Measurements from ENCODE around the gene MYO18A. TPM values are rescaled to one million over a fixed set of nuclear protein-coding genes. Genes with fewer than 3 reads are reported as not detected.
"Not testable (repeated sequence)": the region's sequence is repeated elsewhere in the genome, so short reads cannot be mapped to it uniquely, and the experiment has no call there.

The MYO18A gene
- total RNA-seq, 1 experiment from 2014 or later: 21.4 TPM

DNA sequence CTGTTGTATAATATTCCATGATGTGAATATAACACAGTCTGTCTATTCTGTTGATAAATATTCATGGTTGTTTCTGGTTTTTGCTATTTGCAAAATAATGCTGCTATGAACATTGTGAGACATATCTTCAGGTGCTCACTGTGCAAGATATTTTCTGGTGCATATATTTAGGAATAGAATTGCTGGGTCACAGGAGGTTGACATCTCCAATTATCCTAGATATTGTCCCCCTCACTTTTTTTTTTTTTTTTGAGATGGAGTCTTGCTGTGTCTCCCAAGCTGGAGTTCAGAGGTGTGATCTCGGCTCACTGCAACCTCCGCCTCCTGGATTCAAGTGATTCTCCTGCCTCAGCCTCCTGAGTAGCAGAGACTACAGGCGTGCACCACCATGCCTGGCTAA lies 14.5 kb upstream of the MYO18A start:
- DNase-seq (ENCODE audit: low read depth): no peak

GRCh38 chr17:29193146-29193545 lies 12.9 kb upstream of the MYO18A start:
- DNase-seq (ENCODE audit: low read depth): no peak

- DNase-seq (ENCODE audit: low read depth): no peak
Observed at GRCh38 chr17:29190592-29191207, 10.5 kb upstream of the MYO18A start.

GRCh38 chr17:29190039-29190438 lies 9.8 kb upstream of the MYO18A start:
- DNase-seq (ENCODE audit: low read depth): no peak

DNA sequence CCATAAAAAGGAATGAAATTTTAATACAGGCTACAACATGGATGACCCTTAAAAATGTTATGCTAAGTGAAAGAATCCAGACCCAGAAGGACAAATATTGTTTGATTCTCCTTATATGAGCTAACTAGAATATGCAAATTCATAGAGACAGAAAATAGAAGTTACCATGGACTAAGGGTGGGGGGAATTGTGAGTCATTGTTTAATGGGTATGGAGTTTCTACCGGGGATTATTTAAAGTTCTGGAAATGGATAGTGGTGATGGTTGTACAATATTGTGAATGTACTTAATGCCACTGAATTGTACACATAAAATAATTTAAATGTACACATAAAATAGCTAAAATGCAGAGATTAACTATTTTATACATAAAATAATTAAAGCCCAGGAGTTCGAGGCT lies 9.2 kb upstream of the MYO18A start:
- DNase-seq (ENCODE audit: low read depth): no peak

- DNase-seq (ENCODE audit: low read depth): no peak
Observed at GRCh38 chr17:29181226-29181625, 1.0 kb upstream of the MYO18A start.

- no peak for DNase-seq (ENCODE audit: low read depth)
Observed at GRCh38 chr17:29180788-29181160, 576 bp upstream of the MYO18A start.

- no peak for DNase-seq (ENCODE audit: low read depth)
Observed at GRCh38 chr17:29179232-29180033, 765 bp downstream of the MYO18A start.

GRCh38 chr17:29178750-29179231 lies 1.4 kb downstream of the MYO18A start:
- DNase-seq (ENCODE audit: low read depth): no peak

DNA sequence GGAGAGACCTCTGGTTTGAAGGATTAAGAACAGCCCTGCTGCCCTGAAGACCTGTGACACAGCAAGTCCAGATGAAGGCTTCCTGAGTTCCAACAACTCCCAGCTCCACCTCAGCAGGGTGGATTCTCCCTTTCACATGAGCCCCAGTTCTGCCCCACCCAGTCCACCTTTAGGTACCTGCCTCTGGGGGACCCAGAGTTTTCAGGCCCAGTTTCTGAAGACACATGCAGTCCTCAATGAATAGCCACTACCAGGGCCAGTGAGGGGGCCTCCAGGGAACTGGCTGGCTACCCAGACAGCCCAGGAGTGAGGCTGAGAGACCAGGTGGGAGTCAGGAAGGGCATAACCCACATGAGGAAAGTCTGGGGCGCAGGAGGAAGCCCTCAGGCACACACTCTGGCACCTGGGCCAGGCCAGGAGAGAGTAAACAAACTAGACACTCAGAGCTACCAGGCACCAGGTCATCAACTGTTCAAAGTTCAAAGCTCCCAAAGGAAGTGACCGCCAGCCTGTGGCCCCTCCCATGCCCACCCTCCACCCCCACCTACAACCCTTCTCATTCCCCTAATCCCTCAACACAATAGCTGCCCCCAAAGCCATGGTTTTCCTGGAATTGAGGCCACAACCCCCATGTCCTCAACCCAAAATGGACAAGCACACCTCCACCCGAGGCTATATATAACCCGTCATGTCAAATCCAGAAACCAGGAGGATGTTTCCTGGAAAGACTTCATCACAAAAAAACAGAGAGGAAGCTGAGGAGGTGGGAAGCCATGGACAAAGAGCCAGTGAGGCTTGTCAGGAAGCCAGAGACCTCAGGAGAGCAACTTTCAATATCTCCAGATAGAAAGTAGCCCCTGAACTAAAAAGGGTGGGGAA lies 2.1 kb downstream of the MYO18A start:
- DNase-seq (ENCODE audit: low read depth): no peak

DNA sequence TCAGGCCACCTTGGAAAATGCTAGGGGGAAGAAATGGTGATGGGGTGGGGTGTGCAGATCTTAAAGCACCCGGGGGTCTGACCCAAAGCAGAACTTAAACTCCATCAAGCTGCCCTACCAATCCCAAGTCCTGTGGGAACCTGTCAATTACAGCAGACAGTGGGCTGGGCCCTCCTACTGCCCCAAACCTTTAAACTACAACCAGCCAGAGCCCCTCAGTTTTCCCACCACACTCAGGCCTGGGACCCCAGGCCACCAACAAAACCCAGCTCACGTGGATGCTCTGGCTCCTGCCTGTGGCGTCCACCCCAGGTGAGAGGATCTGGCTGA lies 2.7 kb downstream of the MYO18A start:
- no peak for DNase-seq (ENCODE audit: low read depth)

DNA sequence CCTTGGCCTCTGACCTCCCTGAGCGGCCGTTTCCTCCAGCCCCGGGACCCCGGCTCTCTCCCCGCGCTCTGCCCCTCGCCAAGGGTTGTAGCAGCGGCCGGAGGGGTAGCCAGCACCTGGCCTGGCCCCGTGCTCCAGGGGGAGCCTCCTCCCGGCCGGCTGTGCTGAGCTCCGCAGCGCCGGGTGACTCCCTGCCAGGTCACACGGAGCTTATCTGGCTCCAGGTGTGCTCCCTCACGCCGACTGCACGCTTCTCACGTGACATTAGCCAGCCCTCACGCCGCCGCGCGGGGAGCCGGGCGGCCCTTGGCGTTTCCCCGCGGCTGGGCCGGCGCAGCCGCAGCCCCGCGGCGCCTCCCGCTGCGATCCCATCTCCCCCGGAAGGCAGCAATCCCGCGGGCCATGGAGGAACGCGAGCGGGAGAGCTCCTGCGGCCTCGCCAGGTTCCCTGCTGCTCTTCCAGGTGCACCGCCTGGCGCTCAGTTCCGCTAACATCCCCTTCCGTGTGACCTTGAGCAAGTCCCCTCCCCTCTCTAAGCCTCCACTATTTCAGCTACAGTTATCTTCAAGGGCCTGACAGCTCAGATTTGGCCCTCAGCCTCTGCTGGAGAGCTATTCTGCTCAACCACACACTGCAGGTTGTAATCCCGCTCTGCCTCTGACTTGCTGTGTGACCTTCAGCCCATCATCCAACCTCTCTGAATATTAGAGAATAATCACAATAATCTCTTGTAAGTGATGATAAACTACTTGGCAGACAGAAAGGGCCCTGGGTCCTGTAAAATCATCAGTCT lies 3.4 kb downstream of the MYO18A start:
- peak; percentile 35 for DNase-seq (ENCODE audit: low read depth)

DNA sequence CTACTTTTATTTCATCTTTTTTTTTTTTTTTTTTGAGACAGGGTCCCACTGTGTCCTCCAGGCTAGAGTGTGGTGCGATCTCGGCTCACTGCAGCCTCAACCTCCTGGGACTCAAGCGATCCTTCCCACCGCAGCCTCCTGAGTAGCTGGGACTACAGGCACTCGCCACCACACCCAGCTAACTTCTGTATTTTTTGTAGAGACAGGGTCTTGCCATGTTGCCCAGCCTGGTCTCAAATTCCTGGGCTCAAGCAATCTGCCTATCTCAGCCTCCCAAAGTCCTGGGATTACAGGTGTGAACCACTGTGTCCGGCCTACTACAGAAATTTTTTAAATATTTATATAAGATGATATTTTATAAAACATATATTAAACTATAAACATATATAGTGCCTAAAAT lies 4.8 kb downstream of the MYO18A start:
- no peak for DNase-seq (ENCODE audit: low read depth)

DNA sequence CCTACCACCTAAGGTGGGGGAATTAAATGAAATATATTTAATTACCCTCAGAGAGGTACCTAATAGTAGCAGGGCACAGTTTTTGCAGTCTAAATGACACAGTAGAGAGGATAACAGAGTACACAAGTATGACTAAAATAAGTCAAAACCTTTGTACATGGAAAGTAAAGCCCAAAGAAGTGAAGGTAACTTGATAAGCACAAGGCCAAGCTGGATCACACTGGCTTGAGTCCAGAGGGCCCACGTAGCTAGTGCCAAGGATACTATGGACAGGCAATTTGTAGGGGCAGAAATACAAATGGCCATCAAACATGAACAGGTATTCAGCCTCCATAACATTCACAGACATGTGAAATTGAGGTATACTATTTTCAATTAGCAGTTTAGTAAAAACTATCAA lies 7.6 kb downstream of the MYO18A start:
- DNase-seq (ENCODE audit: low read depth): no peak

DNA sequence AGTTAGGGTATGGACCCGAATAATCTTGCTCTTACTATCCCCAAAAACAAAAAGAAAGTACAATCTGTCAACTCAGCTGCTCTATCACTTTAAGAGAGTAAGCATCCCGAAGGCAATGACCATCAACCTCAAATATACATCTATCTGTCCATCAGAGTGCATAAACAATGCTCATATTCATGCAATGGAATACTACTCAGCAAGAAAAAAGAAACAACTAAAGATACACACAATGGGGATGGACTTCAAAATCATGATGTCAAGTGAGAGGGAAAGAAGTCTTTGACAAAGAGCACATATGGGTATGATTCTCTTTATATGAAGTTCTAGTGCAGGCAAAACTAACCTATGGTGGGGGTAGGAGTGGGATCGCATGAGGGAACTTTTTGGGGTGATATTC lies 9.5 kb downstream of the MYO18A start:
- DNase-seq (ENCODE audit: low read depth): no peak

DNA sequence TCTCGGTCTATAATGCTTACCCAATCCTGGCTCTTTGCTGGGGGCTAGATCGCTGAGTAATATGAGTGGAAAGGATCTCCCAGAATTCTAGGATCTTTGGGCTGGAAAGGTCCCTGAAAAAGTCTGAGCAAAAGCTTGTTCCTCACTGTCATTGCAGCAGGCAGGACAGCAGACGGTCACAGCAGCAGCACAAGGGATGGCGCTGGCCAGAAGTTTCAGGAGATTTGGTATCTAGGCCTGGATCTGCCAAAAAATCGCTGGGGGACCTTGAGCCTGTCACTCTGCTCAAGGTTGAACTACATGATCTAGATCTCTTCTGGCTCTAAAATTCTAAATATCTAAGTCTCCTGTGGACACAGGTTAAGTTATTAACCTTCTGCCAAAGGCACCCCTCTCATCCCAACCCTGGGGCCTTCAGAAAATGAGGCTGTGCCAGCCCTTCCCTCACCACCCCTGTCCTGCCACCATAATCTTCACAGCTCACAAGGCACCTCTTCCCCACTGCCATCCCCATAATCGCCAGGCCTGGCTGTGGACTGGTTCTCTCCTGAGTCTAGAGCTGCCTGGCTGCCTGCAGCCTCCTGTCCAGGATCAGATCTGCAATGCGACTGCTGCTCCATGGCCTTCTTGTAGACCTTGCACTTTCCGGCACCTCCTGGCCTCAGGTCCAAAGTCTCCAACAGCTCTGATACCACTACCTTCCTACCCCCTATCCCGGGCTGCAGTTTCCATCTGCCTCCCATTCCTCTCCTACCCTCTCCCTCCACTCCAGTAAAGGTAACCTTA lies 10.2 kb downstream of the MYO18A start:
- DNase-seq (ENCODE audit: low read depth): no peak

GRCh38 chr17:29168759-29169126 lies 11.5 kb downstream of the MYO18A start:
- DNase-seq (ENCODE audit: low read depth): not testable (repeated sequence)

- no peak for DNase-seq (ENCODE audit: low read depth)
Observed at GRCh38 chr17:29168079-29168758, 12.0 kb downstream of the MYO18A start.

- no peak for DNase-seq (ENCODE audit: low read depth)
Observed at GRCh38 chr17:29167393-29168078, 12.7 kb downstream of the MYO18A start.

DNA sequence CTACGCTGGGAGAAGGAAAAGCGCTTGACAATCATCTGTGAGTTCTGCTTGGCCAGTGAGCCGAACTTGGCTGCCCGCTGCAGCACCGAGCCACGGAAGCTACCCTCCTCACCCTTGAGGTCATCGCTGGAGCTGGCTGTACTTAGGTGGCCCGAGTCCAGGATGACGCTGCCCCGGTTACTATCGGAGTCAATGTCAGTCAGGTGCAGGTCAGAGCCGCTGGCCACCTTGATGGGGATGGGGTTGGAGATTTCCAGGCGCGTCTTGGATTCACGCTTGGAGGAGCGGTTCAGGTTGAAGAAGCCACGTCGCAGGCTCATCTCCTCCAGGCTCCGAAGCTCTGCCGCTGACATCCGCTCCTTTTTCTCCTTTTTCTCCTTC lies 13.7 kb downstream of the MYO18A start:
- DNase-seq (ENCODE audit: low read depth): no peak

Measured in RPMI7951 (cell line).